ENCODE measurements around the gene MYL3.

- TF ChIP-seq, protein P1, sequence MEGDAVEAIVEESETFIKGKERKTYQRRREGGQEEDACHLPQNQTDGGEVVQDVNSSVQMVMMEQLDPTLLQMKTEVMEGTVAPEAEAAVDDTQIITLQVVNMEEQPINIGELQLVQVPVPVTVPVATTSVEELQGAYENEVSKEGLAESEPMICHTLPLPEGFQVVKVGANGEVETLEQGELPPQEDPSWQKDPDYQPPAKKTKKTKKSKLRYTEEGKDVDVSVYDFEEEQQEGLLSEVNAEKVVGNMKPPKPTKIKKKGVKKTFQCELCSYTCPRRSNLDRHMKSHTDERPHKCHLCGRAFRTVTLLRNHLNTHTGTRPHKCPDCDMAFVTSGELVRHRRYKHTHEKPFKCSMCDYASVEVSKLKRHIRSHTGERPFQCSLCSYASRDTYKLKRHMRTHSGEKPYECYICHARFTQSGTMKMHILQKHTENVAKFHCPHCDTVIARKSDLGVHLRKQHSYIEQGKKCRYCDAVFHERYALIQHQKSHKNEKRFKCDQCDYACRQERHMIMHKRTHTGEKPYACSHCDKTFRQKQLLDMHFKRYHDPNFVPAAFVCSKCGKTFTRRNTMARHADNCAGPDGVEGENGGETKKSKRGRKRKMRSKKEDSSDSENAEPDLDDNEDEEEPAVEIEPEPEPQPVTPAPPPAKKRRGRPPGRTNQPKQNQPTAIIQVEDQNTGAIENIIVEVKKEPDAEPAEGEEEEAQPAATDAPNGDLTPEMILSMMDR (IDR thresholded peaks at IDR 0.05), result no peak
- TF ChIP-seq ZFX (IDR thresholded peaks at IDR 0.05; ENCODE audit: borderline replicate concordance), result no peak
Observed at GRCh38 chr3:46889381-46890110, 26.3 kb upstream of the MYL3 start.

Data from 22Rv1 (cell line).